Panc1 (cell line): ENCODE results near the gene WDR70. TPM values are rescaled to one million over a fixed set of nuclear protein-coding genes. Genes with fewer than 3 reads are reported as not detected.

Source experiments
- ATAC-seq: fragments of 200-7000 bp; cut with Tn5 transposase; 2 replicates; pipeline ENCODE4 v1.9.1; 2020; ENCODE audit warnings: mild to moderate bottlenecking, moderate library complexity
- BruUV-seq: library from RNA; stranded (reverse); fragments of 400-500 nt; replicated peaks from 2 replicates; lab custom pipeline; 2021; lab: Mats Ljungman, UMichigan
- CTCF ChIA-PET: fragments of 300-600 bp; sonication (Branson Sonifier 250); formaldehyde crosslinking; loops from one replicate; lab custom pipeline; 2022; ENCODE audit warnings: antibody characterized with exemption; lab: Charles Lee
- POLR2A ChIA-PET: fragments of 300-600 bp; sonication (Branson Sonifier 250); formaldehyde crosslinking; loops from one replicate; lab custom pipeline; 2022; ENCODE audit warnings: antibody characterized with exemption; lab: Charles Lee
- DNase-seq: peaks from one replicate; pipeline ENCODE4 v3.0.0-alpha.2; 2010; ENCODE audit warnings: low read depth, low spot score
- H3K27ac ChIP-seq: 2 replicates; pipeline ENCODE4 v1.5.1; 2011; ENCODE audit warnings: mild to moderate bottlenecking, low read length, inconsistent platforms
- H3K27me3 ChIP-seq: fragments of 200-500 bp; sonication (Bioruptor generic); 2 replicates; pipeline ENCODE4 v1.6.0; 2014; ENCODE audit warnings: low read length, inconsistent platforms; ENCODE audit not compliant: control insufficient read depth, insufficient read depth
- H3K36me3 ChIP-seq: fragments of 200-500 bp; sonication (Bioruptor generic); 2 replicates; pipeline ENCODE4 v1.5.1; 2014; ENCODE audit warnings: inconsistent platforms, mild to moderate bottlenecking, low read length, moderate library complexity; ENCODE audit not compliant: control insufficient read depth, insufficient read depth
- H3K4me1 ChIP-seq: 2 replicates; pipeline ENCODE4 v1.5.1; 2011; ENCODE audit warnings: inconsistent platforms, mild to moderate bottlenecking, low read length, moderate library complexity; ENCODE audit not compliant: control insufficient read depth, insufficient read depth
- H3K4me3 ChIP-seq, 2 experiments: 2 replicates each; pipeline ENCODE4 v1.5.1; 2011 to 2012; ENCODE audit warnings: low read depth in 2 of 2, low read length in 2 of 2, mild to moderate bottlenecking in 2 of 2, inconsistent platforms in 1 of 2, moderate library complexity in 1 of 2
- H3K9me3 ChIP-seq: fragments of 200-500 bp; sonication (Bioruptor generic); 2 replicates; pipeline ENCODE4 v1.5.1; 2014; ENCODE audit warnings: low read depth, mild to moderate bottlenecking, inconsistent platforms, low read length, moderate library complexity; ENCODE audit not compliant: control insufficient read depth, insufficient read depth
- POLR2AphosphoS5 ChIP-seq: IDR thresholded peaks from 2 replicates; pipeline ENCODE4 v1.6.1; 2012; ENCODE audit warnings: mild to moderate bottlenecking, low read depth, low read length, moderate library complexity
- REST ChIP-seq, 2 experiments: IDR thresholded peaks; 2 replicates each; pipeline ENCODE4 v1.6.1; 2011 to 2012; ENCODE audit warnings: low read depth in 2 of 2, control low read depth in 1 of 2, low read length in 1 of 2, mild to moderate bottlenecking in 1 of 2, moderate library complexity in 1 of 2; ENCODE audit not compliant: insufficient read depth in 1 of 2
- SIN3A ChIP-seq: IDR thresholded peaks from 2 replicates; pipeline ENCODE4 v1.6.1; 2012; ENCODE audit warnings: low read depth, mild to moderate bottlenecking, low read length, moderate library complexity, borderline replicate concordance; ENCODE audit not compliant: insufficient read depth
- TCF7L2 ChIP-seq: IDR thresholded peaks from 2 replicates; pipeline ENCODE4 v1.6.1; 2011; ENCODE audit warnings: mild to moderate bottlenecking, low read depth, low read length, inconsistent platforms
- in situ Hi-C: cut with HindIII; loops from 2 replicates; pipeline ENCODE4 v1.10.0; 2016; ENCODE audit warnings: low sequenced_read_pairs, low pct_unique_long_range_greater_than_20kb
- intact Hi-C: fragments of 100-400 bp; cut with micrococcal nuclease; formaldehyde crosslinking; loops from one replicate; pipeline ENCODE4 v1.10.0; 2022; ENCODE audit not compliant: unreplicated experiment
- total RNA-seq: library from RNA; stranded (reverse); gene quantifications from one replicate; pipeline ENCODE4 v1.2.1, GENCODE V29; 2021; ENCODE audit not compliant: unreplicated experiment
- TF ChIP-seq, protein P1 (sequence below): fragments of 450-650 bp; IDR thresholded peaks from 2 replicates; pipeline ENCODE4 v1.5.1; 2017; ENCODE audit warnings: mild to moderate bottlenecking

WDR70 gene
- total RNA-seq, 1 experiment from 2014 or later, result 29.5 TPM

- TF ChIP-seq POLR2AphosphoS5, result no peak
- TF ChIP-seq REST (IDR thresholded peaks at IDR 0.05; ENCODE audit: insufficient read depth in 1 of 2, low read depth in 2 of 2, low read length in 1 of 2), result no peak
- no peak for TF ChIP-seq TCF7L2
- TF ChIP-seq, protein P1, sequence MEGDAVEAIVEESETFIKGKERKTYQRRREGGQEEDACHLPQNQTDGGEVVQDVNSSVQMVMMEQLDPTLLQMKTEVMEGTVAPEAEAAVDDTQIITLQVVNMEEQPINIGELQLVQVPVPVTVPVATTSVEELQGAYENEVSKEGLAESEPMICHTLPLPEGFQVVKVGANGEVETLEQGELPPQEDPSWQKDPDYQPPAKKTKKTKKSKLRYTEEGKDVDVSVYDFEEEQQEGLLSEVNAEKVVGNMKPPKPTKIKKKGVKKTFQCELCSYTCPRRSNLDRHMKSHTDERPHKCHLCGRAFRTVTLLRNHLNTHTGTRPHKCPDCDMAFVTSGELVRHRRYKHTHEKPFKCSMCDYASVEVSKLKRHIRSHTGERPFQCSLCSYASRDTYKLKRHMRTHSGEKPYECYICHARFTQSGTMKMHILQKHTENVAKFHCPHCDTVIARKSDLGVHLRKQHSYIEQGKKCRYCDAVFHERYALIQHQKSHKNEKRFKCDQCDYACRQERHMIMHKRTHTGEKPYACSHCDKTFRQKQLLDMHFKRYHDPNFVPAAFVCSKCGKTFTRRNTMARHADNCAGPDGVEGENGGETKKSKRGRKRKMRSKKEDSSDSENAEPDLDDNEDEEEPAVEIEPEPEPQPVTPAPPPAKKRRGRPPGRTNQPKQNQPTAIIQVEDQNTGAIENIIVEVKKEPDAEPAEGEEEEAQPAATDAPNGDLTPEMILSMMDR, result no peak
- no peak for TF ChIP-seq SIN3A
- Histone ChIP-seq H3K9me3 (no peaks in the 10 kb centered on the region), H3K27me3 (no peaks in the 10 kb centered on the region), H3K4me3 (no peak overlapping the region), H3K27ac (no peak overlapping the region), H3K36me3 (no peaks in the 10 kb centered on the region), H3K4me1 (no peaks in the 10 kb centered on the region)
- POLR2A ChIA-PET, result no interaction called here
- no peak for ATAC-seq
- CTCF ChIA-PET, result no interaction called here
- DNase-seq, result no peak
- intact Hi-C loops (no loop called here), in situ Hi-C loops (no loop called here)
- BruUV-seq, result no TSS peak
These were observed 390.0 kb downstream of the WDR70 start for GRCh38 chr5:37769108-37769507.

- Histone ChIP-seq H3K4me1 (no peaks in the 10 kb centered on the region), H3K36me3 (no peaks in the 10 kb centered on the region), H3K9me3 (no peaks in the 10 kb centered on the region), H3K27me3 (no peaks in the 10 kb centered on the region), H3K4me3 (no peak overlapping the region), H3K27ac (no peak overlapping the region)
- ATAC-seq, result no peak
- in situ Hi-C loops (no loop called here), intact Hi-C loops (loop anchor here (10.0 kb wide), 1 partner anchor 415 kb away; no protein-coding TSS in a partner anchor)
- TF ChIP-seq REST (IDR thresholded peaks at IDR 0.05; ENCODE audit: insufficient read depth in 1 of 2, low read depth in 2 of 2, low read length in 1 of 2) (no peak), POLR2AphosphoS5 (no peak)
- no TSS peak for BruUV-seq
- no peak for DNase-seq
- ChIA-PET POLR2A (interaction anchor here (0.7 kb wide), 1 partner anchor 51 kb away, joined by 3 read pairs; no protein-coding TSS in a partner anchor), CTCF (no interaction called here)
These were observed 390.7 kb downstream of the WDR70 start for GRCh38 chr5:37769840-37770239.
